ENCODE measurements around the gene SLC16A7.

The SLC16A7 gene

GRCh38 chr12:59624732-59625460, 29.1 kb downstream of the SLC16A7 start:
- no peak for DNase-seq (ENCODE audit: low read depth)

GRCh38 chr12:59626382-59626781, 30.6 kb downstream of the SLC16A7 start:
- DNase-seq (ENCODE audit: low read depth) = no peak

- DNase-seq (ENCODE audit: low read depth) = no peak
These were observed 31.8 kb downstream of the SLC16A7 start for GRCh38 chr12:59627582-59627981.

GRCh38 chr12:59629890-59630289, 34.1 kb downstream of the SLC16A7 start:
- no peak for DNase-seq (ENCODE audit: low read depth)

GRCh38 chr12:59632408-59632807, 36.6 kb downstream of the SLC16A7 start:
- no peak for DNase-seq (ENCODE audit: low read depth)

GRCh38 chr12:59634254-59634653, 38.4 kb downstream of the SLC16A7 start:
- no peak for DNase-seq (ENCODE audit: low read depth)

- no peak for DNase-seq (ENCODE audit: low read depth)
These were observed 41.3 kb downstream of the SLC16A7 start for GRCh38 chr12:59636945-59637691.

- no peak for DNase-seq (ENCODE audit: low read depth)
These were observed 41.9 kb downstream of the SLC16A7 start for GRCh38 chr12:59637692-59638070.

GRCh38 chr12:59643550-59643949, 47.7 kb downstream of the SLC16A7 start:
- DNase-seq (ENCODE audit: low read depth) = no peak

- no peak for DNase-seq (ENCODE audit: low read depth)
These were observed 49.4 kb downstream of the SLC16A7 start for GRCh38 chr12:59645242-59645641.

- no peak for DNase-seq (ENCODE audit: low read depth)
These were observed 50.8 kb downstream of the SLC16A7 start for GRCh38 chr12:59646636-59647035.

GRCh38 chr12:59649203-59649602, 53.4 kb downstream of the SLC16A7 start:
- DNase-seq (ENCODE audit: low read depth) = no peak

GRCh38 chr12:59650588-59651228, 54.9 kb downstream of the SLC16A7 start:
- DNase-seq (ENCODE audit: low read depth) = no peak

GRCh38 chr12:59651229-59651920, 55.5 kb downstream of the SLC16A7 start:
- DNase-seq (ENCODE audit: low read depth) = no peak

- no peak for DNase-seq (ENCODE audit: low read depth)
These were observed 56.3 kb downstream of the SLC16A7 start for GRCh38 chr12:59652130-59652529.

GRCh38 chr12:59654061-59654460, 58.2 kb downstream of the SLC16A7 start:
- no peak for DNase-seq (ENCODE audit: low read depth)

- no peak for DNase-seq (ENCODE audit: low read depth)
These were observed 61.4 kb downstream of the SLC16A7 start for GRCh38 chr12:59657266-59657665.

GRCh38 chr12:59657711-59658110, 61.9 kb downstream of the SLC16A7 start:
- DNase-seq (ENCODE audit: low read depth) = no peak

GRCh38 chr12:59660148-59660547, 64.3 kb downstream of the SLC16A7 start:
- no peak for DNase-seq (ENCODE audit: low read depth)

GRCh38 chr12:59660921-59661597, 65.2 kb downstream of the SLC16A7 start:
- no peak for DNase-seq (ENCODE audit: low read depth)

- no peak for DNase-seq (ENCODE audit: low read depth)
These were observed 68.7 kb downstream of the SLC16A7 start for GRCh38 chr12:59664495-59664894.

- DNase-seq (ENCODE audit: low read depth) = no peak
These were observed 69.9 kb downstream of the SLC16A7 start for GRCh38 chr12:59665701-59666100.
